Neural cell (in vitro differentiated cells): ENCODE data around the gene ART1. TPM values are rescaled to one million over a fixed set of nuclear protein-coding genes. Genes with fewer than 3 reads are reported as not detected.

Source experiments
- H2AFZ ChIP-seq: fragments of 200-600, 300-800 bp; sonication (generic), shearing (Covaris generic); 2 replicates; pipeline ENCODE4 v1.6.0; 2014; ENCODE audit warnings: low read depth, mild to moderate bottlenecking, antibody characterized with exemption, low read length, moderate library complexity
- H3F3A ChIP-seq: fragments of 200-600 bp; shearing (Covaris generic); 2 replicates; pipeline ENCODE4 v1.6.1; 2016; ENCODE audit warnings: mild to moderate bottlenecking, moderate library complexity, mixed read lengths, antibody characterized with exemption, low read length; ENCODE audit not compliant: insufficient read depth, poor library complexity, severe bottlenecking
- H3K27ac ChIP-seq: fragments of 200-600, 300-800 bp; sonication (generic), shearing (Covaris generic); 2 replicates; pipeline ENCODE4 v1.5.1; 2014; ENCODE audit warnings: mild to moderate bottlenecking, low read length, moderate library complexity
- H3K27me3 ChIP-seq: fragments of 300-800, 200-600 bp; sonication (generic), shearing (Covaris generic); 2 replicates; pipeline ENCODE4 v1.6.0; 2014; ENCODE audit warnings: mild to moderate bottlenecking, low read depth, low read length, moderate library complexity; ENCODE audit not compliant: insufficient read depth
- H3K36me3 ChIP-seq: fragments of 300-800, 200-600 bp; sonication (generic), shearing (Covaris generic); 2 replicates; pipeline ENCODE4 v1.5.1; 2014; ENCODE audit warnings: mild to moderate bottlenecking, antibody characterized with exemption, low read length, moderate library complexity; ENCODE audit not compliant: insufficient read depth
- H3K4me2 ChIP-seq: fragments of 300-800, 200-600 bp; sonication (generic), shearing (Covaris generic); 2 replicates; pipeline ENCODE4 v1.6.0; 2014; ENCODE audit warnings: mild to moderate bottlenecking, low read length
- H3K4me3 ChIP-seq: fragments of 300-800, 200-600 bp; sonication (generic), shearing (Covaris generic); 2 replicates; pipeline ENCODE4 v1.5.1; 2014; ENCODE audit warnings: mild to moderate bottlenecking, low read length, moderate library complexity
- H3K79me2 ChIP-seq: fragments of 200-600 bp; shearing (Covaris generic); replicated peaks from 2 replicates; pipeline ENCODE4 v1.6.0; 2014; ENCODE audit warnings: mild to moderate bottlenecking, low read length, moderate library complexity; ENCODE audit not compliant: insufficient read depth
- H3K9ac ChIP-seq: fragments of 300-800, 200-600 bp; sonication (generic), shearing (Covaris generic); 2 replicates; pipeline ENCODE4 v1.6.1; 2016; ENCODE audit warnings: mild to moderate bottlenecking, low read length, mixed read lengths
- H3K9me2 ChIP-seq: fragments of 200-600 bp; shearing (Covaris generic); 2 replicates; pipeline ENCODE4 v1.6.1; 2016; ENCODE audit warnings: mild to moderate bottlenecking, low read length, mixed read lengths; ENCODE audit not compliant: insufficient read depth
- H3K9me3 ChIP-seq: fragments of 200-600, 300-800 bp; sonication (generic), shearing (Covaris generic); 2 replicates; pipeline ENCODE4 v1.6.1; 2016; ENCODE audit warnings: mild to moderate bottlenecking, mixed run types, low read length, moderate library complexity, mixed read lengths
- H4K20me1 ChIP-seq: fragments of 200-600 bp; shearing (Covaris generic); 2 replicates; pipeline ENCODE4 v1.6.1; 2016; ENCODE audit warnings: mild to moderate bottlenecking, mixed run types; ENCODE audit not compliant: insufficient read depth
- MXI1 ChIP-seq: fragments of 450-650 bp; conservative IDR thresholded peaks from 2 replicates; pipeline ENCODE4 v1.6.1; 2014; ENCODE audit warnings: antibody characterized with exemption, mild to moderate bottlenecking; ENCODE audit not compliant: poor library complexity, severe bottlenecking
- RAD21 ChIP-seq: fragments of 450-650 bp; conservative IDR thresholded peaks from 2 replicates; pipeline ENCODE4 v1.6.1; 2014; ENCODE audit warnings: antibody characterized with exemption, mild to moderate bottlenecking, moderate library complexity
- SMC3 ChIP-seq: fragments of 450-650 bp; conservative IDR thresholded peaks from 2 replicates; pipeline ENCODE4 v1.6.1; 2014; ENCODE audit warnings: antibody characterized with exemption, mild to moderate bottlenecking, moderate library complexity; ENCODE audit not compliant: poor library complexity
- TAF1 ChIP-seq: IDR thresholded peaks from 2 replicates; pipeline ENCODE4 v1.6.1; 2012; ENCODE audit warnings: low read depth
- polyA plus RNA-seq: library from polyadenylated mRNA; depleted of rRNA; stranded (reverse); fragments of >200 nt; gene quantifications from 2 replicates; pipeline ENCODE4 v1.2.3, GENCODE V29; 2014
- TF ChIP-seq, protein P1 (sequence below): fragments of 450-650 bp; IDR thresholded peaks from 2 replicates; pipeline ENCODE4 v1.5.1; 2014; ENCODE audit warnings: antibody characterized with exemption, mild to moderate bottlenecking, moderate library complexity; ENCODE audit not compliant: poor library complexity, severe bottlenecking
- TF ChIP-seq, protein P2 (sequence below): IDR thresholded peaks from 2 replicates; pipeline ENCODE4 v1.6.1; 2012; ENCODE audit warnings: borderline replicate concordance

Gene ART1
- polyA plus RNA-seq, 1 donor from 2014 or later, result not detected

DNA sequence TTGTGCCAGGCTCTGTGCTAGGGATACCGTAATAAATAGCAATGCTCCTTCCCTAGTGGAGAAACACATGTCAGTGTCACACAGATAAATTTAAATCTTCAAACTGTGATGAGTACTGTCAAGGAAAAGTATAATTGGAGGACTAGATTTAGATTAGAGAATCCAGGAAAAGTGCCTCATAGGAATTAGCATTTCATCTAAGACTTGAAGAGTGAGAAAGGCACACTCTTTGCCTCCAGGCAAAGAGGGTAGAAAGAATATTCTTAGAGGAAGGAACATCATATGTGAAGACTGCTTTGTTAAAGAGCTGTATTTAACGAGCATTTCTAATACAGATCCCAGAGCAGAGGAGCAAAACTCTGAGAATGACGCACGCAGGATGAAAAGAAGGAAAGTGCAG lies 34.1 kb upstream of the ART1 start:
- H3K36me3 ChIP-seq, result no peaks in the 10 kb centered on the region
- no peaks in the 10 kb centered on the region for H3K9me3 ChIP-seq
- H3K4me2 ChIP-seq, result no peak overlapping the region
- no peak overlapping the region for H3K9ac ChIP-seq
- H3F3A ChIP-seq, result no peaks in the 10 kb centered on the region
- no peak overlapping the region for H2AFZ ChIP-seq
- no peak for TF ChIP-seq MXI1
- TF ChIP-seq SMC3, result no peak
- TF ChIP-seq, protein P1, sequence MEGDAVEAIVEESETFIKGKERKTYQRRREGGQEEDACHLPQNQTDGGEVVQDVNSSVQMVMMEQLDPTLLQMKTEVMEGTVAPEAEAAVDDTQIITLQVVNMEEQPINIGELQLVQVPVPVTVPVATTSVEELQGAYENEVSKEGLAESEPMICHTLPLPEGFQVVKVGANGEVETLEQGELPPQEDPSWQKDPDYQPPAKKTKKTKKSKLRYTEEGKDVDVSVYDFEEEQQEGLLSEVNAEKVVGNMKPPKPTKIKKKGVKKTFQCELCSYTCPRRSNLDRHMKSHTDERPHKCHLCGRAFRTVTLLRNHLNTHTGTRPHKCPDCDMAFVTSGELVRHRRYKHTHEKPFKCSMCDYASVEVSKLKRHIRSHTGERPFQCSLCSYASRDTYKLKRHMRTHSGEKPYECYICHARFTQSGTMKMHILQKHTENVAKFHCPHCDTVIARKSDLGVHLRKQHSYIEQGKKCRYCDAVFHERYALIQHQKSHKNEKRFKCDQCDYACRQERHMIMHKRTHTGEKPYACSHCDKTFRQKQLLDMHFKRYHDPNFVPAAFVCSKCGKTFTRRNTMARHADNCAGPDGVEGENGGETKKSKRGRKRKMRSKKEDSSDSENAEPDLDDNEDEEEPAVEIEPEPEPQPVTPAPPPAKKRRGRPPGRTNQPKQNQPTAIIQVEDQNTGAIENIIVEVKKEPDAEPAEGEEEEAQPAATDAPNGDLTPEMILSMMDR, result no peak
- no peak for TF ChIP-seq RAD21
- TF ChIP-seq, protein P2, sequence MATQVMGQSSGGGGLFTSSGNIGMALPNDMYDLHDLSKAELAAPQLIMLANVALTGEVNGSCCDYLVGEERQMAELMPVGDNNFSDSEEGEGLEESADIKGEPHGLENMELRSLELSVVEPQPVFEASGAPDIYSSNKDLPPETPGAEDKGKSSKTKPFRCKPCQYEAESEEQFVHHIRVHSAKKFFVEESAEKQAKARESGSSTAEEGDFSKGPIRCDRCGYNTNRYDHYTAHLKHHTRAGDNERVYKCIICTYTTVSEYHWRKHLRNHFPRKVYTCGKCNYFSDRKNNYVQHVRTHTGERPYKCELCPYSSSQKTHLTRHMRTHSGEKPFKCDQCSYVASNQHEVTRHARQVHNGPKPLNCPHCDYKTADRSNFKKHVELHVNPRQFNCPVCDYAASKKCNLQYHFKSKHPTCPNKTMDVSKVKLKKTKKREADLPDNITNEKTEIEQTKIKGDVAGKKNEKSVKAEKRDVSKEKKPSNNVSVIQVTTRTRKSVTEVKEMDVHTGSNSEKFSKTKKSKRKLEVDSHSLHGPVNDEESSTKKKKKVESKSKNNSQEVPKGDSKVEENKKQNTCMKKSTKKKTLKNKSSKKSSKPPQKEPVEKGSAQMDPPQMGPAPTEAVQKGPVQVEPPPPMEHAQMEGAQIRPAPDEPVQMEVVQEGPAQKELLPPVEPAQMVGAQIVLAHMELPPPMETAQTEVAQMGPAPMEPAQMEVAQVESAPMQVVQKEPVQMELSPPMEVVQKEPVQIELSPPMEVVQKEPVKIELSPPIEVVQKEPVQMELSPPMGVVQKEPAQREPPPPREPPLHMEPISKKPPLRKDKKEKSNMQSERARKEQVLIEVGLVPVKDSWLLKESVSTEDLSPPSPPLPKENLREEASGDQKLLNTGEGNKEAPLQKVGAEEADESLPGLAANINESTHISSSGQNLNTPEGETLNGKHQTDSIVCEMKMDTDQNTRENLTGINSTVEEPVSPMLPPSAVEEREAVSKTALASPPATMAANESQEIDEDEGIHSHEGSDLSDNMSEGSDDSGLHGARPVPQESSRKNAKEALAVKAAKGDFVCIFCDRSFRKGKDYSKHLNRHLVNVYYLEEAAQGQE, result no peak
- H3K4me3 ChIP-seq, result no peak overlapping the region
- H4K20me1 ChIP-seq, result no peaks in the 10 kb centered on the region
- no peaks in the 10 kb centered on the region for H3K27me3 ChIP-seq
- H3K9me2 ChIP-seq, result no peaks in the 10 kb centered on the region
- no peak overlapping the region for H3K27ac ChIP-seq
- no peaks in the 10 kb centered on the region for H3K79me2 ChIP-seq

DNA sequence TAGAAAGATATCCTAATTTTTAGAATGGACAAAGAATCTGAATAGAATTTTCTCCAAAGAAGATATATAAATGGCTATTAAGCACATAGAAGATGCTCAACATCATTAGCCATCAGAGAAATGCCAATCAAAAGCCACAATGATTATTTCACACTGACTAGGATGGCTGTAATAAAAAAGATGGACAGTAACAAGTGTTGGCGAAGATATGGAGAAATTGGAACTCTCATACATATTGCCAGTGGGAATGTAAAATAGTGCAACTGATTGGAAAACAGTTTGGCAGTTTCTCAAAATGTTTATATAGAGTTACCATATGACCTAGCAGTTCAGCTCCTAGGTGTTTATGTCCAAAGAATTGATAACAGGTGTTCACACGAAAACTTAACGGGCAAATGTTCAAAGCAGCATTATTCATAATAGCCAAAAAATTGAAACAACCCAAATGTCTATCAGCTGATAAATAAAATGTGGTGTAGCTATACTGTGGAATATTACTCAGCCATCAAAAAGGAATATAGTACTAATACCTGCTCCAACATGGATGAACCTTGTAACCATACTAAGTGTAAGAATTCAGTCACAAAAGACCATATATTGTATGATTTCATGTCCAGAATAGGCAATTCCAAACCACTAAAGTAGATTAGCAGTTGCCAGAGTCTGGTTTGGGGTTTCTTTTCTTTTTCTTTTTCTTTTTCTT lies 32.8 kb upstream of the ART1 start:
- Histone ChIP-seq H4K20me1 (no peaks in the 10 kb centered on the region), H3K36me3 (no peaks in the 10 kb centered on the region), H3K4me2 (no peak overlapping the region), H2AFZ (no peak overlapping the region), H3K9me3 (no peaks in the 10 kb centered on the region), H3K9ac (no peak overlapping the region), H3K4me3 (no peak overlapping the region), H3K27ac (no peak overlapping the region), H3K27me3 (no peaks in the 10 kb centered on the region), H3F3A (no peaks in the 10 kb centered on the region), H3K79me2 (no peaks in the 10 kb centered on the region), H3K9me2 (no peaks in the 10 kb centered on the region)
- TF ChIP-seq RAD21 (no peak), SMC3 (no peak), TAF1 (no peak)
- TF ChIP-seq, protein P1, result no peak
- TF ChIP-seq, protein P2, result no peak
